ENCODE measurements around the gene EVA1B. TPM values are rescaled to one million over a fixed set of nuclear protein-coding genes. Genes with fewer than 3 reads are reported as not detected.

The EVA1B gene
- total RNA-seq, 1 donor from 2014 or later, result 10.6 TPM

DNA sequence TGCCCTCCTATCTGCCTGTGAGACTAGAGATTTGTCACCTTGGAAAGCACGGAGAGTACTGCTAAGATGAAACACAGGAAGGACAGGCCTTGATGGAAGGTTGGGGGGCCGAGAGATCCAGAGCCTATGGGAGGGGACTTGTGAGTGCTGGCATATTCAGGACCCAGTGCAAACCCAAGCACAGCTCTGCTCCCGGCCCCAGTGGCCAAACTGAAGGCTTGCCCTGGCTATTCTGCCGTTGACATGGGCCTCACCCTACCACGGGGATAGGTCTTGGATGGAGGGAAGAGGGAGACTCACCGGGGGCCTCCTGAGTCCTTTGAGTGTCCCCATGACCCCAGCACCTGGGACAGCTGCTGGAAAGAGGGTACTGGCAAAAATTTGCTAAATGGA, 4.6 kb upstream of the EVA1B start:
- Histone ChIP-seq H3K4me1 (peaks cover 38% of the 10 kb centered on the region), H3K27ac (replicated peaks) (peak overlapping the region; percentile 30), H3K9me3 (replicated peaks) (no peaks in the 10 kb centered on the region), H3K4me3 (no peak overlapping the region), H3K36me3 (no peaks in the 10 kb centered on the region), H3K27me3 (ENCODE audit: low read depth) (no peaks in the 10 kb centered on the region)
- TF ChIP-seq, protein P1, sequence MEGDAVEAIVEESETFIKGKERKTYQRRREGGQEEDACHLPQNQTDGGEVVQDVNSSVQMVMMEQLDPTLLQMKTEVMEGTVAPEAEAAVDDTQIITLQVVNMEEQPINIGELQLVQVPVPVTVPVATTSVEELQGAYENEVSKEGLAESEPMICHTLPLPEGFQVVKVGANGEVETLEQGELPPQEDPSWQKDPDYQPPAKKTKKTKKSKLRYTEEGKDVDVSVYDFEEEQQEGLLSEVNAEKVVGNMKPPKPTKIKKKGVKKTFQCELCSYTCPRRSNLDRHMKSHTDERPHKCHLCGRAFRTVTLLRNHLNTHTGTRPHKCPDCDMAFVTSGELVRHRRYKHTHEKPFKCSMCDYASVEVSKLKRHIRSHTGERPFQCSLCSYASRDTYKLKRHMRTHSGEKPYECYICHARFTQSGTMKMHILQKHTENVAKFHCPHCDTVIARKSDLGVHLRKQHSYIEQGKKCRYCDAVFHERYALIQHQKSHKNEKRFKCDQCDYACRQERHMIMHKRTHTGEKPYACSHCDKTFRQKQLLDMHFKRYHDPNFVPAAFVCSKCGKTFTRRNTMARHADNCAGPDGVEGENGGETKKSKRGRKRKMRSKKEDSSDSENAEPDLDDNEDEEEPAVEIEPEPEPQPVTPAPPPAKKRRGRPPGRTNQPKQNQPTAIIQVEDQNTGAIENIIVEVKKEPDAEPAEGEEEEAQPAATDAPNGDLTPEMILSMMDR (IDR thresholded peaks at IDR 0.05; ENCODE audit: borderline replicate concordance), result no peak
- intact Hi-C loops (cut with micrococcal nuclease), result no loop called here
- no peak for DNase-seq

DNA sequence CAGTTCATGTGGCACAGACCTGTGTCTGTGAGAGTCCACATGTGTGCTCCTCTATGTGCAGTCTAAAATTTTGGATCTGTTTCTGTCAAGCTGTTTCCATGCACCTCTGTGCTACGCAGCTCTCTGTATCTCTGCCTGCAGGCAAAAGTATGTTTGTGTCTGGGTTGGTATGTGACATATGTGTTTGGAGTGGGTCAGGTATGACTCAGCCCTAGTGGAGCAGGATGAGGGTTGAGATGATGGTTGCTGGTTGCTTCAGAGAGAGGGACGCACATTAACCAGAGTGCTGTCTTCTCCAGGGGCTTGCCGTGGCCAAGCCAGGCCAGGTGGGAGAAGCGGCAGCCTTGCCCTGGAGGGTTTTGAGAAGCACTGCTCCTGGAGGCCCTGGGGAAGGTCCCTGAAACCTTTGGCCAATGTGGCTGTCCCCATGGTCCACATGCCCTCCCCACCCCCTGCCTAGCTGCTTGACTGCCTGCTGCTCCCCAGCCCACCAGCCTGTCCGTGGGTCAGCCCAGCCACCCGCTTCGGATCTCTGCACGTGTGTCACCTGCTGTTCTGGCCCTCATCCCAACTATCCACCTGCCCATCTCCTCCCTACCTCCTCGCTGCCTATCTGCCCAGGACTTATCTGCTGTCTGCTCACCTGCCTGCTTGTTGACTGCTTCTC, 4.1 kb upstream of the EVA1B start:
- intact Hi-C loops (cut with micrococcal nuclease), result no loop called here
- DNase-seq, result no peak

DNA sequence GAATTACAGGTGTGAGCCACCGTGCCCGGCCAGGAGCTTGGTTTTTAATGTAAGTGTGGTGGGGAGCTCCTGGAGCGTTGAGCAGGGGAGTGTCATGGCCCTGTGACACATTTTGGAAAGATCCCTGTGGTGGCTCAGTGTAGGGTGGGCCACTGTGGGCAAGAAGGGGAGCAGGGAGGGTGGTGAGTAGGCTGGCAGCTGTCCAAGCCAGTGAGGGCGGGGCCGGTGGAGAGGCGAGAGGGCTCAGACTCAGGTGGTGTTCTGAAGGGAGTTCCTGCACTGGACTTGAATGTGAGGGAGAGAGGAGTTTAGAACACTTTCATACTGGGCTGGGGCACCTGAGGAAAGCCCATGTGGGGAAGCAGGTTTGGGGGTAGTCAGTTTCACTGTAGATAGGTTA, 3.1 kb upstream of the EVA1B start:
- Histone ChIP-seq H3K9me3 (replicated peaks) (no peaks in the 10 kb centered on the region), H3K4me3 (no peak overlapping the region), H3K27me3 (ENCODE audit: low read depth) (no peaks in the 10 kb centered on the region), H3K4me1 (peaks cover 54% of the 10 kb centered on the region), H3K36me3 (no peaks in the 10 kb centered on the region), H3K27ac (replicated peaks) (no peak overlapping the region)
- TF ChIP-seq, protein P1 (IDR thresholded peaks at IDR 0.05; ENCODE audit: borderline replicate concordance), result no peak
- no peak for DNase-seq
- intact Hi-C loops (cut with micrococcal nuclease), result no loop called here

More for the DNA sequence above, 4.1 kb upstream of the EVA1B start:
- no peak overlapping the region for H3K27ac ChIP-seq (replicated peaks)
- TF ChIP-seq, protein P1 (IDR thresholded peaks at IDR 0.05; ENCODE audit: borderline replicate concordance), result no peak
- no peaks in the 10 kb centered on the region for H3K27me3 ChIP-seq (ENCODE audit: low read depth)
- peaks cover 44% of the 10 kb centered on the region for H3K4me1 ChIP-seq
- no peaks in the 10 kb centered on the region for H3K9me3 ChIP-seq (replicated peaks)
- no peak overlapping the region for H3K4me3 ChIP-seq
- H3K36me3 ChIP-seq, result no peaks in the 10 kb centered on the region

DNA sequence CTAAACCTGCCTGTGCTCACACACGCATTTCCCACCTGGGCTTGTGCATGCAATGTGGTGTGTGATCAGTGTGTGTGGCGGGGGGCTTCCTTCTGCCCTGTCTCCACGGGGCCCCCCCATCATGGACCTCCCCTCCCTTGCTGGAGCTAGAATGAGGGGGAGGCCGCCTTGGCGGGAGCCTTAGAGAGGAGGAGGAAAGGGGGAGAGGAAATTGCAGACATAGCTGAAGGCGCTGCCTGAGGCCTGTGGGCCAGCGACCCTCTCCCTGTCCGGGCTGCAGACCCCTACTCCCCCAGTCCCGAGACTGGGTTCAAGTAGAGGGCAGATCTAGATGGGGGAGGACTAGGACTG, 883 bp upstream of the EVA1B start:
- intact Hi-C loops (cut with micrococcal nuclease), result no loop called here
- TF ChIP-seq, protein P1 (IDR thresholded peaks at IDR 0.05; ENCODE audit: borderline replicate concordance), result no peak
- H3K4me3 ChIP-seq, result peak overlapping the region; percentile 83
- H3K27ac ChIP-seq (replicated peaks), result peak overlapping the region; percentile 95
- no peaks in the 10 kb centered on the region for H3K9me3 ChIP-seq (replicated peaks)
- DNase-seq, result no peak
- H3K4me1 ChIP-seq, result peaks cover 58% of the 10 kb centered on the region
- H3K27me3 ChIP-seq (ENCODE audit: low read depth), result no peaks in the 10 kb centered on the region
- H3K36me3 ChIP-seq, result no peaks in the 10 kb centered on the region

DNA sequence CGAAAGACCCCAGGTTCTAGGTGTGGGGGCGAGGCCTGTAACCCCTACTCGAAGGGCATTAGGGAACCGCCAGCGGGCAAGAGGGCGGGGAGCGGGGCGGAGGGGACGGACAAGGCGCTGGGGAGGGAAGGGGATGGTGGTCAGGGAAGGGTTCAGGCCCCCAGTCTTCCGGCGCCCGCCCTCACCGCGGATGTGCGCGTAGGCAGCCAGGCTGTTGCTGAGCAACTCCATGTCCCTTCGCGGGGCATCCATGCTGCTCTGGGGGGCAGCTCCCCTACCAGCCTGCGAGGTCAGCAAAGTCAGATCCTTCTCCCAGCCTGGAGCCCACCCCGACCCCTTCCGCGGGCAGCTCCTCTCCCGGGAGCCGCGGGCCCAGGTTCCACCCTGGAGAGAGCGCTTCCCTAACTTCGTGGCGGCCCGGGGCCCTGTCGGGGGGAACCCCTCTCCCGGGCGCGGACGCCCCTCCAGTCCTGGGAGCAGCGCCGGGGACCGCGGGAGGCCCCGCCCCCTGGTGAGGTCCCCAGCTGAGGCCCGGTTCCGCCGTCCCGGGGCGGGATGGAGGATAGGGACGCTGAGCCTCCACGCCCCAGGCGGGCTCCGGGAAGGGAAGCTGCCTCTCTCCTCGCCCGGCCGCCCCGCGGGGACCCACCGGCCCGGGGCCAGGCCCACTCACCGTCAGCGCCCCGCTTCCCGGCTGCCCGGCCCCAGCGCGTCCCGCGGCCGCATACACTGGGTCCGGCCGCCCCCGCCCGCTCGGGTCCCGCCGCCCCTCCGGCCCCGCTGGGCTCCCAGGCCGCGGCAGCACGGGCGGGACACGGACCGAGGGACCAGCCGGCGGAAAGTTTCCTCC, 434 bp downstream of the EVA1B start:
- peaks cover 46% of the 10 kb centered on the region for H3K4me1 ChIP-seq
- intact Hi-C loops (cut with micrococcal nuclease), result no loop called here
- H3K4me3 ChIP-seq, result peak overlapping the region; percentile 83
- H3K27me3 ChIP-seq (ENCODE audit: low read depth), result no peaks in the 10 kb centered on the region
- TF ChIP-seq, protein P1 (IDR thresholded peaks at IDR 0.05; ENCODE audit: borderline replicate concordance), result no peak
- peak overlapping the region; percentile 95 for H3K27ac ChIP-seq (replicated peaks)
- H3K9me3 ChIP-seq (replicated peaks), result no peaks in the 10 kb centered on the region
- DNase-seq, result peak; percentile 53
- H3K36me3 ChIP-seq, result no peaks in the 10 kb centered on the region

Measured in left ventricle myocardium inferior (tissue), 1 donor.